ENCODE measurements around the gene RNLS. TPM values are rescaled to one million over a fixed set of nuclear protein-coding genes. Genes with fewer than 3 reads are reported as not detected.

Gene RNLS
- total and polyA plus RNA-seq, 4 donors: 5.8 to 11.6 (median 7.9) TPM

GRCh38 chr10:88319960-88320517 is 263.1 kb downstream of the RNLS start:
- Histone ChIP-seq H3K9me3 (ENCODE audit: control insufficient read depth in 4 of 4, insufficient read depth in 3 of 4, low read length in 3 of 4) (peaks cover 0 to 12% (median 8%) of the 10 kb centered on the region in 4 donors), H3K4me3 (no peak overlapping the region), H3K4me1 (ENCODE audit: control insufficient read depth in 5 of 5, insufficient read depth in 5 of 5, low read length in 5 of 5) (no peaks in the 10 kb centered on the region), H3K27ac (ENCODE audit: low read depth in 1 of 2, low read length in 1 of 2) (no peak overlapping the region), H3K27me3 (ENCODE audit: control insufficient read depth in 3 of 3, insufficient read depth in 3 of 3, low read length in 2 of 3) (no peaks in the 10 kb centered on the region), H3K9ac (ENCODE audit: insufficient read depth in 1 of 2, low read length in 2 of 2) (no peak overlapping the region), H3K36me3 (ENCODE audit: control insufficient read depth in 4 of 4, insufficient read depth in 4 of 4, low read length in 4 of 4) (no peaks in the 10 kb centered on the region)
- ATAC-seq (ENCODE audit: insufficient read depth, low FRiP score) (no peak), DNase-seq (no peak)
- TF ChIP-seq, protein P1, sequence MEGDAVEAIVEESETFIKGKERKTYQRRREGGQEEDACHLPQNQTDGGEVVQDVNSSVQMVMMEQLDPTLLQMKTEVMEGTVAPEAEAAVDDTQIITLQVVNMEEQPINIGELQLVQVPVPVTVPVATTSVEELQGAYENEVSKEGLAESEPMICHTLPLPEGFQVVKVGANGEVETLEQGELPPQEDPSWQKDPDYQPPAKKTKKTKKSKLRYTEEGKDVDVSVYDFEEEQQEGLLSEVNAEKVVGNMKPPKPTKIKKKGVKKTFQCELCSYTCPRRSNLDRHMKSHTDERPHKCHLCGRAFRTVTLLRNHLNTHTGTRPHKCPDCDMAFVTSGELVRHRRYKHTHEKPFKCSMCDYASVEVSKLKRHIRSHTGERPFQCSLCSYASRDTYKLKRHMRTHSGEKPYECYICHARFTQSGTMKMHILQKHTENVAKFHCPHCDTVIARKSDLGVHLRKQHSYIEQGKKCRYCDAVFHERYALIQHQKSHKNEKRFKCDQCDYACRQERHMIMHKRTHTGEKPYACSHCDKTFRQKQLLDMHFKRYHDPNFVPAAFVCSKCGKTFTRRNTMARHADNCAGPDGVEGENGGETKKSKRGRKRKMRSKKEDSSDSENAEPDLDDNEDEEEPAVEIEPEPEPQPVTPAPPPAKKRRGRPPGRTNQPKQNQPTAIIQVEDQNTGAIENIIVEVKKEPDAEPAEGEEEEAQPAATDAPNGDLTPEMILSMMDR (IDR thresholded peaks at IDR 0.05; ENCODE audit: control extremely low read depth, extremely low read depth): no peak
- 94 to 100% methylated on average over 1 of the region's 1 CpG for WGBS, 2 donors

DNA sequence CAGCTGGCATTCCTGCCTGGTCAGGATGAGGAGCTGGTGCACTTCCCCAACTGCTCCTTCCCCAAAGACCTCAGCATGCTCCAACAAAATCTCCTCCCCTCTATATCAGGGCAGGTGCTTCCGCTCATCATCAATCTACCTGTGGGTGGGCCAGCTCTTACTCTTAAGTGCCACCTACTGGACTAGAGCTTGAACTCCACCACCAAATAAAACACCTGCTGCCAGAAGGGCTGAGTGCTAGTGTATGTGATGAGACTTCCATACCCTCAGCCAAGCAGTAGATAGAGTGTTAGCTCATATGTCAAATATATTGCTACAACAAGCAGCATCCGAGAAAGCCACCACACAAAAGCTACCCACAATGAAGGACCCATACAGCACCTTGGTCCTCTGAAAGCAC is 264.3 kb downstream of the RNLS start:
- Histone ChIP-seq H3K9ac (ENCODE audit: insufficient read depth in 1 of 2, low read length in 2 of 2) (no peak overlapping the region), H3K27me3 (ENCODE audit: control insufficient read depth in 3 of 3, insufficient read depth in 3 of 3, low read length in 2 of 3) (no peaks in the 10 kb centered on the region), H3K36me3 (ENCODE audit: control insufficient read depth in 4 of 4, insufficient read depth in 4 of 4, low read length in 4 of 4) (no peaks in the 10 kb centered on the region), H3K9me3 (ENCODE audit: control insufficient read depth in 4 of 4, insufficient read depth in 3 of 4, low read length in 3 of 4) (peaks cover 0 to 12% (median 8%) of the 10 kb centered on the region in 4 donors), H3K4me3 (no peak overlapping the region), H3K27ac (ENCODE audit: low read depth in 1 of 2, low read length in 1 of 2) (no peak overlapping the region), H3K4me1 (ENCODE audit: control insufficient read depth in 5 of 5, insufficient read depth in 5 of 5, low read length in 5 of 5) (no peaks in the 10 kb centered on the region)
- WGBS, 2 donors: 97 to 100% methylated on average over 2 of the region's 2 CpGs
- TF ChIP-seq, protein P1 (IDR thresholded peaks at IDR 0.05; ENCODE audit: control extremely low read depth, extremely low read depth): no peak
- no peak for ATAC-seq (ENCODE audit: insufficient read depth, low FRiP score)
- DNase-seq: no peak

DNA sequence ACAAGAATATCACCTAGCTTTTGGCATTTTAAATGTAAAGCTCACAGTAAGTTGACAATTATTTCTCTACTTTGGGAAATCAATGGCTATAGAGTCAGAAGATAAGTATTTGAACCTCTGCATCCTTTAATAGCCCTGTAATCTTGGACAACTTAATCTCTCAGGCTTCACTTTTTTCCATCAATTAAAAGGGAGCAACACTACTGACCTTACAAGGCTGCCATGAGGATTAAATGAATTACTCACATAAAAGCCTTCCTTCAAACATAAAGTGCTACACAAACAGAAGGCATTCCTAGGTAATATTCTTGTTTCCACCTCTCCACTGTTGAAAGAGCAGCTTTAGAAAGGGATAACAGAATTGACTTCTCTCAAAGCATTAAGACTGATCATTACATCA is 266.0 kb downstream of the RNLS start:
- ATAC-seq (ENCODE audit: insufficient read depth, low FRiP score) (no peak), DNase-seq (no peak)
- Histone ChIP-seq H3K9ac (ENCODE audit: insufficient read depth in 1 of 2, low read length in 2 of 2) (no peak overlapping the region), H3K4me1 (ENCODE audit: control insufficient read depth in 5 of 5, insufficient read depth in 5 of 5, low read length in 5 of 5) (peaks cover 0 to 5% (median 0%) of the 10 kb centered on the region in 5 donors), H3K4me3 (no peak overlapping the region), H3K36me3 (ENCODE audit: control insufficient read depth in 4 of 4, insufficient read depth in 4 of 4, low read length in 4 of 4) (no peaks in the 10 kb centered on the region), H3K27ac (ENCODE audit: low read depth in 1 of 2, low read length in 1 of 2) (no peak overlapping the region), H3K9me3 (ENCODE audit: control insufficient read depth in 4 of 4, insufficient read depth in 3 of 4, low read length in 3 of 4) (peaks cover 0 to 12% (median 8%) of the 10 kb centered on the region in 4 donors), H3K27me3 (ENCODE audit: control insufficient read depth in 3 of 3, insufficient read depth in 3 of 3, low read length in 2 of 3) (no peaks in the 10 kb centered on the region)
- TF ChIP-seq, protein P1 (IDR thresholded peaks at IDR 0.05; ENCODE audit: control extremely low read depth, extremely low read depth): no peak

All from lung (tissue), 12 donors.